HEK293 (cell line): ENCODE results near the gene PREX1.

Source experiments
- YY1 ChIP-seq: fragments of 450-650 bp; formaldehyde crosslinking; IDR thresholded peaks from 2 replicates; pipeline ENCODE4 v1.5.1; 2018; ENCODE audit warnings: missing biosample characterization, missing genetic modification characterization
- ZBTB20 ChIP-seq: fragments of 450-650 bp; formaldehyde crosslinking; IDR thresholded peaks from 2 replicates; pipeline ENCODE4 v1.5.1; 2016; ENCODE audit warnings: missing biosample characterization, missing genetic modification characterization
- TF ChIP-seq, protein P1 (sequence below): fragments of 450-650 bp; formaldehyde crosslinking; IDR thresholded peaks from 2 replicates; pipeline ENCODE4 v1.5.1; 2016; ENCODE audit warnings: missing biosample characterization, missing genetic modification characterization

DNA sequence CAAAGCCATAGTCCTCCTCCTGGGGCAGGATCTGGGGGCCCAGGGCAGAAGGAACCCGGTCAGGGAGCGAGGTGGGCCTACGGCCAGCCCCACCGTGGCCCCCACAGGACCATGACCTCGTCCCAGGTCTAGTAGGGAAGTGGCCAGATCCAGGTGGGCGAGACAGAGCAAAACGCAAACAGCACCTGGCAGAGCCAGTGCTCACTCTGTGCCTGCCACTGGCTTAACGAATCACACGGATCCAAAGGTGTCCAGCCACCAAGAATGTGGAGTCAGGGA is 169.7 kb downstream of the PREX1 start:
- TF ChIP-seq, protein P1, sequence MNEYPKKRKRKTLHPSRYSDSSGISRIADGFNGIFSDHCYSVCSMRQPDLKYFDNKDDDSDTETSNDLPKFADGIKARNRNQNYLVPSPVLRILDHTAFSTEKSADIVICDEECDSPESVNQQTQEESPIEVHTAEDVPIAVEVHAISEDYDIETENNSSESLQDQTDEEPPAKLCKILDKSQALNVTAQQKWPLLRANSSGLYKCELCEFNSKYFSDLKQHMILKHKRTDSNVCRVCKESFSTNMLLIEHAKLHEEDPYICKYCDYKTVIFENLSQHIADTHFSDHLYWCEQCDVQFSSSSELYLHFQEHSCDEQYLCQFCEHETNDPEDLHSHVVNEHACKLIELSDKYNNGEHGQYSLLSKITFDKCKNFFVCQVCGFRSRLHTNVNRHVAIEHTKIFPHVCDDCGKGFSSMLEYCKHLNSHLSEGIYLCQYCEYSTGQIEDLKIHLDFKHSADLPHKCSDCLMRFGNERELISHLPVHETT (tag by site-specific recombination) = no peak
- TF ChIP-seq ZBTB20 (tag by site-specific recombination) (no peak), YY1 (tag by site-specific recombination) (no peak)
